B cell (primary cell): ENCODE data around the gene SH3TC1. TPM values are rescaled to one million over a fixed set of nuclear protein-coding genes. Genes with fewer than 3 reads are reported as not detected.

ENCODE experiments used
- ATAC-seq: fragments of 200-7000 bp; cut with Tn5 transposase; one replicate; pipeline ENCODE4 v1.10.0; 2021; ENCODE audit warnings: low read depth, mild to moderate bottlenecking, moderate number of reproducible peaks, moderate library complexity
- CTCF ChIA-PET: fragments of 350-600 bp; sonication (Branson Sonifier 250); formaldehyde crosslinking; loops from one replicate; lab custom pipeline; 2021; ENCODE audit warnings: antibody characterized with exemption, inconsistent platforms; lab: Charles Lee
- POLR2A ChIA-PET: fragments of 350-600 bp; sonication (Branson Sonifier 250); formaldehyde crosslinking; loops from one replicate; lab custom pipeline; 2021; ENCODE audit warnings: antibody characterized with exemption; lab: Charles Lee
- DNase-seq: peaks from one replicate; pipeline ENCODE4 v3.0.0; 2013
- H2AFZ ChIP-seq: 2 replicates; pipeline ENCODE4 v1.6.1; 2012; ENCODE audit warnings: mild to moderate bottlenecking, low read depth, low read length; ENCODE audit not compliant: insufficient read depth, poor library complexity, severe bottlenecking
- H3K27ac ChIP-seq, 2 donors: 1 replicate in 1 of 2; 2 replicates in 1 of 2; pipeline ENCODE4 v1.5.1; 2012 to 2013; ENCODE audit warnings: low read length in 2 of 2, mild to moderate bottlenecking in 2 of 2, moderate library complexity in 1 of 2
- H3K27me3 ChIP-seq, 4 experiments: fragments of 200-600 bp in 1 of 4; sonication (generic) in 1 of 4; replicated peaks in 1 of 4; 1 replicate in 2 of 4; 2 replicates in 2 of 4; pipeline versions ENCODE4 v1.6.1 to v1.7.0; 2013 to 2016; ENCODE audit warnings: low read length in 3 of 4, mild to moderate bottlenecking in 2 of 4, mixed read lengths in 1 of 4, moderate library complexity in 1 of 4; ENCODE audit not compliant: insufficient read depth in 4 of 4, control insufficient read depth in 3 of 4; ENCODE audit errors: control extremely low read depth in 1 of 4
- H3K36me3 ChIP-seq, 2 experiments: replicated peaks in 1 of 2; 1 replicate in 1 of 2; 2 replicates in 1 of 2; pipeline versions ENCODE4 v1.6.1 to v1.7.1; 2013; ENCODE audit warnings: low read length in 1 of 2; ENCODE audit not compliant: insufficient read depth in 2 of 2, control insufficient read depth in 1 of 2; ENCODE audit errors: control extremely low read depth in 1 of 2, extremely low read depth in 1 of 2
- H3K4me1 ChIP-seq, 2 donors: fragments of 200-600 bp in 1 of 2; sonication (generic) in 1 of 2; 1 replicate in 1 of 2; 2 replicates in 1 of 2; pipeline versions ENCODE4 v1.5.1 to v1.6.1; 2013 to 2017; ENCODE audit warnings: low read length in 2 of 2; ENCODE audit not compliant: control insufficient read depth in 2 of 2, insufficient read depth in 2 of 2
- H3K4me2 ChIP-seq: replicated peaks from 2 replicates; pipeline ENCODE3; 2012; ENCODE audit warnings: mild to moderate bottlenecking, low read depth, low read length; ENCODE audit not compliant: poor library complexity, severe bottlenecking
- H3K4me3 ChIP-seq, 5 experiments: fragments of 200-600 bp in 1 of 5; sonication (generic) in 1 of 5; 1 replicate in 3 of 5; 2 replicates in 2 of 5; pipeline versions ENCODE4 v1.5.1 to v1.7.0; 2011 to 2016; ENCODE audit warnings: low read length in 4 of 5, mild to moderate bottlenecking in 4 of 5, low read depth in 2 of 5, control low read depth in 1 of 5, moderate library complexity in 1 of 5; ENCODE audit not compliant: insufficient read depth in 1 of 5; ENCODE audit errors: control extremely low read depth in 1 of 5, extremely low read depth in 1 of 5
- H3K79me2 ChIP-seq: fragments of 200-600 bp; sonication (generic); one replicate; pipeline ENCODE4 v1.6.0; 2016; ENCODE audit warnings: low read length; ENCODE audit not compliant: control insufficient read depth, insufficient read depth
- H3K9ac ChIP-seq: fragments of 200-600 bp; sonication (generic); 2 replicates; pipeline ENCODE4 v1.6.1; 2017; ENCODE audit warnings: mild to moderate bottlenecking, low read length, moderate library complexity
- H3K9me3 ChIP-seq, 3 donors: one replicate each; pipeline versions ENCODE4 v1.6.1 to v1.7.1; 2013; ENCODE audit warnings: low read length in 2 of 3; ENCODE audit not compliant: control insufficient read depth in 2 of 3, insufficient read depth in 1 of 3; ENCODE audit errors: control extremely low read depth in 1 of 3
- H4K20me1 ChIP-seq: 2 replicates; pipeline ENCODE4 v1.6.0; 2012; ENCODE audit warnings: mild to moderate bottlenecking, low read length; ENCODE audit not compliant: insufficient read depth, control insufficient read depth, poor library complexity, severe bottlenecking
- H3K27ac Mint-ChIP-seq: one replicate; pipeline ENCODE4 v1.8.0; 2021; ENCODE audit warnings: mixed read lengths
- H3K27me3 Mint-ChIP-seq: one replicate; pipeline ENCODE4 v1.8.0; 2021; ENCODE audit warnings: mixed read lengths
- H3K4me1 Mint-ChIP-seq: one replicate; pipeline ENCODE4 v1.8.0; 2021; ENCODE audit warnings: mixed read lengths
- H3K4me3 Mint-ChIP-seq: one replicate; pipeline ENCODE4 v1.8.0; 2021; ENCODE audit warnings: mixed read lengths
- H3K9me3 Mint-ChIP-seq: one replicate; pipeline ENCODE4 v1.8.0; 2022; ENCODE audit warnings: mixed read lengths; ENCODE audit not compliant: insufficient read depth
- EZH2 ChIP-seq: IDR thresholded peaks from 2 replicates; pipeline ENCODE4 v1.6.1; 2012; ENCODE audit warnings: borderline replicate concordance, low read depth, mild to moderate bottlenecking, moderate library complexity, low read length; ENCODE audit not compliant: insufficient read depth, poor library complexity, severe bottlenecking
- WGBS: methylation state at CpG from one replicate; pipeline ENCODE4 v1.1.5; 2013; ENCODE audit warnings: missing lambda C conversion rate; ENCODE audit not compliant: insufficient coverage; 5-methylcytosine and 5-hydroxymethylcytosine counted together
- intact Hi-C: fragments of 100-400 bp; cut with micrococcal nuclease; formaldehyde crosslinking; loops from one replicate; pipeline ENCODE4 v1.10.0; 2022
- polyA plus RNA-seq: library from polyadenylated mRNA; depleted of rRNA; stranded (reverse); fragments of >200 nt; gene quantifications from 2 replicates; pipeline ENCODE4 v1.2.3, GENCODE V29; 2012
- total RNA-seq, 2 donors: library from RNA; stranded (reverse); fragments of 120-200 nt in 1 of 2; gene quantifications; 1 replicate in 1 of 2; 2 replicates in 1 of 2; pipeline versions ENCODE4 v1.2.3 to v1.2.4, GENCODE V29; 2013 to 2022
- TF ChIP-seq, protein P1 (sequence below): fragments of 200-600 bp; IDR thresholded peaks from one replicate; pipeline ENCODE4 v1.8.0; 2022; ENCODE audit warnings: antibody characterized with exemption, mild to moderate bottlenecking

The SH3TC1 gene
- total and polyA plus RNA-seq, 2 donors (not counting 1 experiment from before 2014, with no cell fraction given): 63.8 to 388 TPM

- Histone ChIP-seq H3K27ac (no peak overlapping the region), H3K27me3 (no peaks in the 10 kb centered on the region), H4K20me1 (no peaks in the 10 kb centered on the region), H3K4me3 (no peak overlapping the region), H3K79me2 (no peaks in the 10 kb centered on the region), H3K9me3 (no peaks in the 10 kb centered on the region), H2AFZ (no peak overlapping the region), H3K36me3 (no peaks in the 10 kb centered on the region), H3K4me1 (no peaks in the 10 kb centered on the region), H3K9ac (no peak overlapping the region), H3K4me2 (no peak overlapping the region)
- H3K9me3 Mint-ChIP-seq: no peaks in the 10 kb centered on the region
- ATAC-seq (no peak), DNase-seq (no peak)
- H3K27me3 Mint-ChIP-seq: peaks cover 4% of the 10 kb centered on the region
- 95% methylated on average over 11 of the region's 11 CpGs for WGBS
- no peak overlapping the region for H3K27ac Mint-ChIP-seq
- intact Hi-C loops: no loop called here
- ChIA-PET CTCF (interaction anchor here (2.1 kb wide), 1 partner anchor 10 kb away, joined by 9 read pairs; no protein-coding TSS in a partner anchor), POLR2A (interaction anchor here (1.1 kb wide), 1 partner anchor 17 kb away, joined by 4 read pairs; the partner anchor contains the start of gene SH3TC1)
- no peaks in the 10 kb centered on the region for H3K4me1 Mint-ChIP-seq
- TF ChIP-seq, protein P1, sequence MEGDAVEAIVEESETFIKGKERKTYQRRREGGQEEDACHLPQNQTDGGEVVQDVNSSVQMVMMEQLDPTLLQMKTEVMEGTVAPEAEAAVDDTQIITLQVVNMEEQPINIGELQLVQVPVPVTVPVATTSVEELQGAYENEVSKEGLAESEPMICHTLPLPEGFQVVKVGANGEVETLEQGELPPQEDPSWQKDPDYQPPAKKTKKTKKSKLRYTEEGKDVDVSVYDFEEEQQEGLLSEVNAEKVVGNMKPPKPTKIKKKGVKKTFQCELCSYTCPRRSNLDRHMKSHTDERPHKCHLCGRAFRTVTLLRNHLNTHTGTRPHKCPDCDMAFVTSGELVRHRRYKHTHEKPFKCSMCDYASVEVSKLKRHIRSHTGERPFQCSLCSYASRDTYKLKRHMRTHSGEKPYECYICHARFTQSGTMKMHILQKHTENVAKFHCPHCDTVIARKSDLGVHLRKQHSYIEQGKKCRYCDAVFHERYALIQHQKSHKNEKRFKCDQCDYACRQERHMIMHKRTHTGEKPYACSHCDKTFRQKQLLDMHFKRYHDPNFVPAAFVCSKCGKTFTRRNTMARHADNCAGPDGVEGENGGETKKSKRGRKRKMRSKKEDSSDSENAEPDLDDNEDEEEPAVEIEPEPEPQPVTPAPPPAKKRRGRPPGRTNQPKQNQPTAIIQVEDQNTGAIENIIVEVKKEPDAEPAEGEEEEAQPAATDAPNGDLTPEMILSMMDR: no peak
- TF ChIP-seq EZH2: no peak
- H3K4me3 Mint-ChIP-seq: no peak overlapping the region
These were observed 16.8 kb upstream of the SH3TC1 start for GRCh38 chr4:8182294-8182693.

GRCh38 chr4:8182858-8183725, 16.0 kb upstream of the SH3TC1 start:
- no peak overlapping the region for H3K9ac ChIP-seq
- Mint-ChIP-seq H3K27ac (no peak overlapping the region), H3K4me1 (no peaks in the 10 kb centered on the region), H3K27me3 (peaks cover 4% of the 10 kb centered on the region), H3K9me3 (no peaks in the 10 kb centered on the region), H3K4me3 (no peak overlapping the region)
- intact Hi-C loops: no loop called here
- H3K9me3 ChIP-seq: no peaks in the 10 kb centered on the region
- peaks cover 0 to under 1% (median 0%) of the 10 kb centered on the region in 4 experiments for H3K27me3 ChIP-seq
- H3K4me1 ChIP-seq: no peaks in the 10 kb centered on the region
- CTCF ChIA-PET: interaction anchor here (2.1 kb wide), 1 partner anchor 10 kb away, joined by 9 read pairs; no protein-coding TSS in a partner anchor
- H3K36me3 ChIP-seq: no peaks in the 10 kb centered on the region
- H4K20me1 ChIP-seq: no peaks in the 10 kb centered on the region
- DNase-seq: no peak
- POLR2A ChIA-PET: no interaction called here
- ATAC-seq: no peak
- H3K4me2 ChIP-seq: no peak overlapping the region
- no peaks in the 10 kb centered on the region for H3K79me2 ChIP-seq
- no peak overlapping the region for H2AFZ ChIP-seq
- no peak overlapping the region for H3K27ac ChIP-seq
- 94% methylated on average over 22 of the region's 25 CpGs for WGBS
- H3K4me3 ChIP-seq: no peak overlapping the region
- no peak for TF ChIP-seq EZH2
- TF ChIP-seq, protein P1: no peak
